Caco-2 (cell line): ENCODE measurements around the gene ATP6V1F. TPM values are rescaled to one million over a fixed set of nuclear protein-coding genes. Genes with fewer than 3 reads are reported as not detected.

ENCODE experiments used
- BruUV-seq: library from RNA; stranded (reverse); fragments of 400-500 nt; replicated peaks from 2 replicates; lab custom pipeline; 2021; lab: Mats Ljungman, UMichigan
- CTCF ChIA-PET: fragments of 300-600 bp; sonication (Branson Sonifier 250); formaldehyde crosslinking; loops from one replicate; lab custom pipeline; 2022; ENCODE audit warnings: antibody characterized with exemption; lab: Charles Lee
- POLR2A ChIA-PET: fragments of 300-600 bp; sonication (Branson Sonifier 250); formaldehyde crosslinking; loops from one replicate; lab custom pipeline; 2022; ENCODE audit warnings: antibody characterized with exemption; lab: Charles Lee
- DNase-seq, 2 experiments: peaks; one replicate each; pipeline versions ENCODE4 v3.0.0 to v3.0.0-alpha.2; 2020 to 2022
- H3K27me3 ChIP-seq: replicated peaks from 2 replicates; pipeline ENCODE4 v1.6.0; 2011; ENCODE audit warnings: low read length; ENCODE audit not compliant: control insufficient read depth, insufficient read depth
- H3K36me3 ChIP-seq: 2 replicates; pipeline ENCODE4 v1.5.1; 2011; ENCODE audit warnings: low read length; ENCODE audit not compliant: control insufficient read depth, insufficient read depth
- H3K4me1 ChIP-seq: fragments of 250-450 bp; sonication (Bioruptor Pico); 2 replicates; pipeline ENCODE4 v1.5.1; 2020; ENCODE audit warnings: mild to moderate bottlenecking
- H3K4me3 ChIP-seq: 2 replicates; pipeline ENCODE4 v1.5.1; 2011; ENCODE audit warnings: low read depth, mild to moderate bottlenecking, control low read depth, low read length
- H3K9me3 ChIP-seq: fragments of 250-450 bp; sonication (Bioruptor Pico); 2 replicates; pipeline ENCODE4 v1.5.1; 2020; ENCODE audit warnings: mild to moderate bottlenecking, moderate library complexity
- H3K27ac Mint-ChIP-seq: one replicate; pipeline ENCODE4 v1.8.0; 2022; ENCODE audit warnings: mixed read lengths; ENCODE audit not compliant: unreplicated experiment
- H3K27me3 Mint-ChIP-seq: one replicate; pipeline ENCODE4 v1.8.0; 2022; ENCODE audit warnings: mixed read lengths; ENCODE audit not compliant: insufficient read depth, unreplicated experiment
- H3K36me3 Mint-ChIP-seq: one replicate; pipeline ENCODE4 v1.8.0; 2022; ENCODE audit warnings: mild to moderate bottlenecking, mixed read lengths; ENCODE audit not compliant: insufficient read depth, unreplicated experiment
- H3K4me1 Mint-ChIP-seq: one replicate; pipeline ENCODE4 v1.8.0; 2022; ENCODE audit warnings: low read depth, mixed read lengths; ENCODE audit not compliant: unreplicated experiment
- H3K4me3 Mint-ChIP-seq: one replicate; pipeline ENCODE4 v1.8.0; 2022; ENCODE audit warnings: mild to moderate bottlenecking, moderate library complexity, mixed read lengths; ENCODE audit not compliant: unreplicated experiment
- H3K9me3 Mint-ChIP-seq: one replicate; pipeline ENCODE4 v1.8.0; 2022; ENCODE audit warnings: mixed read lengths; ENCODE audit not compliant: unreplicated experiment
- CTCF ChIP-seq, 2 experiments: fragments of 200-600 bp in 1 of 2; IDR thresholded peaks; 1 replicate in 1 of 2; 2 replicates in 1 of 2; pipeline versions ENCODE4 v1.5.1 to v1.8.0; 2011 to 2022; ENCODE audit warnings: antibody characterized with exemption in 1 of 2, control low read depth in 1 of 2, inconsistent platforms in 1 of 2, low read depth in 1 of 2, low read length in 1 of 2, mild to moderate bottlenecking in 1 of 2, moderate library complexity in 1 of 2; ENCODE audit not compliant: insufficient read depth in 1 of 2, severe bottlenecking in 1 of 2, unreplicated experiment in 1 of 2
- intact Hi-C: fragments of 100-400 bp; cut with micrococcal nuclease; formaldehyde crosslinking; loops from one replicate; pipeline ENCODE4 v1.10.0; 2022; ENCODE audit not compliant: unreplicated experiment
- total RNA-seq: library from RNA; stranded (reverse); gene quantifications from 2 replicates; pipeline ENCODE4 v1.2.3, GENCODE V29; 2022

The ATP6V1F gene
- total RNA-seq, 1 experiment from 2014 or later, result 162 TPM

- Histone ChIP-seq H3K36me3 (no peaks in the 10 kb centered on the region), H3K4me1 (no peaks in the 10 kb centered on the region), H3K27me3 (no peaks in the 10 kb centered on the region), H3K4me3 (no peak overlapping the region), H3K9me3 (no peaks in the 10 kb centered on the region)
- intact Hi-C loops, result no loop called here
- peak in 1 of 2 experiments; percentile 16 for DNase-seq
- H3K9me3 Mint-ChIP-seq, result no peaks in the 10 kb centered on the region
- TF ChIP-seq CTCF (IDR thresholded peaks at IDR 0.05; ENCODE audit: insufficient read depth in 1 of 2, low read depth in 1 of 2, low read length in 1 of 2, severe bottlenecking in 1 of 2, unreplicated experiment in 1 of 2), result no peak
- POLR2A ChIA-PET, result interaction anchor here (0.6 kb wide), 1 partner anchor 455 kb away, joined by 3 read pairs; no protein-coding TSS in a partner anchor
- BruUV-seq, result no TSS peak
- no peaks in the 10 kb centered on the region for H3K27me3 Mint-ChIP-seq
- no peak overlapping the region for H3K27ac Mint-ChIP-seq
- CTCF ChIA-PET, result no interaction called here
- H3K36me3 Mint-ChIP-seq, result no peaks in the 10 kb centered on the region
- H3K4me1 Mint-ChIP-seq, result peaks cover 6% of the 10 kb centered on the region
- no peak overlapping the region for H3K4me3 Mint-ChIP-seq
Measured at GRCh38 chr7:128908750-128909624, 46.3 kb downstream of the ATP6V1F start.

GRCh38 chr7:128909625-128910568 is 47.2 kb downstream of the ATP6V1F start:
- Mint-ChIP-seq H3K4me1 (peaks cover 6% of the 10 kb centered on the region), H3K36me3 (no peaks in the 10 kb centered on the region), H3K27me3 (no peaks in the 10 kb centered on the region), H3K27ac (no peak overlapping the region), H3K9me3 (no peaks in the 10 kb centered on the region), H3K4me3 (no peak overlapping the region)
- Histone ChIP-seq H3K9me3 (no peaks in the 10 kb centered on the region), H3K4me3 (no peak overlapping the region), H3K4me1 (no peaks in the 10 kb centered on the region), H3K36me3 (no peaks in the 10 kb centered on the region), H3K27me3 (no peaks in the 10 kb centered on the region)
- intact Hi-C loops, result no loop called here
- BruUV-seq, result no TSS peak
- peak in 1 of 2 experiments; percentile 30 for DNase-seq
- TF ChIP-seq CTCF (IDR thresholded peaks at IDR 0.05; ENCODE audit: insufficient read depth in 1 of 2, low read depth in 1 of 2, low read length in 1 of 2, severe bottlenecking in 1 of 2, unreplicated experiment in 1 of 2), result no peak
- ChIA-PET POLR2A (no interaction called here), CTCF (interaction anchor here (0.5 kb wide), 1 partner anchor 38 kb away, joined by 3 read pairs; no protein-coding TSS in a partner anchor)

- Histone ChIP-seq H3K9me3 (no peaks in the 10 kb centered on the region), H3K4me3 (no peak within 1 kb of the TSS), H3K36me3 (no peaks in the 10 kb centered on the region), H3K27me3 (no peaks in the 10 kb centered on the region), H3K4me1 (no peaks in the 10 kb centered on the region)
- H3K27me3 Mint-ChIP-seq, result no peaks in the 10 kb centered on the region
- H3K4me1 Mint-ChIP-seq, result peaks cover 6% of the 10 kb centered on the region
- intact Hi-C loops, result no loop called here
- CTCF ChIA-PET, result interaction anchor here (0.5 kb wide), 1 partner anchor 37 kb away, joined by 3 read pairs; no protein-coding TSS in a partner anchor
- H3K36me3 Mint-ChIP-seq, result no peaks in the 10 kb centered on the region
- no peak within 1 kb of the TSS for H3K4me3 Mint-ChIP-seq
- POLR2A ChIA-PET, result no interaction called here
- no peaks in the 10 kb centered on the region for H3K9me3 Mint-ChIP-seq
- no peak within 1 kb of the TSS for H3K27ac Mint-ChIP-seq
- no peak for TF ChIP-seq CTCF (IDR thresholded peaks at IDR 0.05; ENCODE audit: insufficient read depth in 1 of 2, low read depth in 1 of 2, low read length in 1 of 2, severe bottlenecking in 1 of 2, unreplicated experiment in 1 of 2)
- no TSS peak for BruUV-seq
- DNase-seq, result peak in 1 of 2 experiments; percentile 14
Measured at GRCh38 chr7:128910569-128910945, 47.9 kb downstream of the ATP6V1F start, which contains the start of gene KCP. KCP (minus strand) TSS chr7:128910709; CDS start chr7:128910676, 33 bp downstream.
